ENCODE data around the gene TMEFF1. TPM values are rescaled to one million over a fixed set of nuclear protein-coding genes. Genes with fewer than 3 reads are reported as not detected.

Gene TMEFF1
- total RNA-seq, 2 donors from 2014 or later, result not detected

- Histone ChIP-seq H3K36me3 (replicated peaks in 1 of 2; ENCODE audit: insufficient read depth in 1 of 2, low read depth in 2 of 2) (no peaks in the 10 kb centered on the region), H3K27me3 (no peaks in the 10 kb centered on the region), H3K27ac (no peak overlapping the region), H3K9me3 (no peaks in the 10 kb centered on the region), H3K4me3 (no peak overlapping the region), H3K4me1 (no peaks in the 10 kb centered on the region)
- intact Hi-C loops (cut with DNase I), result no loop called here
- ATAC-seq (no peak), DNase-seq (no peak)
- TF ChIP-seq CTCF (IDR thresholded peaks at IDR 0.05), result no peak
- TF ChIP-seq POLR2A (IDR thresholded peaks at IDR 0.05), result no peak
- 70 to 75% methylated on average over 1 of the region's 1 CpG for WGBS, 2 donors
Observed at GRCh38 chr9:100623969-100624368, 151.0 kb downstream of the TMEFF1 start.

GRCh38 chr9:100626949-100627348 is 154.0 kb downstream of the TMEFF1 start:
- 95 to 97% methylated on average over 1 of the region's 1 CpG for WGBS, 2 donors

More at GRCh38 chr9:100626949-100627348, 154.0 kb downstream of the TMEFF1 start:
- Histone ChIP-seq H3K36me3 (replicated peaks in 1 of 2; ENCODE audit: insufficient read depth in 1 of 2, low read depth in 2 of 2) (no peaks in the 10 kb centered on the region), H3K4me3 (no peak overlapping the region), H3K27ac (no peak overlapping the region), H3K4me1 (no peaks in the 10 kb centered on the region), H3K9me3 (no peaks in the 10 kb centered on the region), H3K27me3 (no peaks in the 10 kb centered on the region)
- no peak for DNase-seq
- intact Hi-C loops (cut with DNase I), result no loop called here
- ATAC-seq, result no peak
- no peak for TF ChIP-seq POLR2A (IDR thresholded peaks at IDR 0.05)
- no peak for TF ChIP-seq CTCF (IDR thresholded peaks at IDR 0.05)

Other genes with a start within 250 kb of the TMEFF1 start
- 1 to 10 TPM; 7.8 to 9.2 TPM for gene TEX10, start 120.2 kb upstream of the TMEFF1 start, total RNA-seq
- 10 to 100 TPM in 1 of 2 donors, 1 to 10 TPM in 1; 8.8 to 21.8 TPM for gene MSANTD3, start 46.0 kb upstream of the TMEFF1 start, total RNA-seq
- under 1 TPM in 1 of 2 donors, not detected in 1; 0.33 TPM for gene CAVIN4, start 104.9 kb downstream of the TMEFF1 start, total RNA-seq

Measured in body of pancreas (tissue), 4 donors.